ENCODE results near the gene TRAPPC4. TPM values are rescaled to one million over a fixed set of nuclear protein-coding genes. Genes with fewer than 3 reads are reported as not detected.

The TRAPPC4 gene
- total and polyA plus RNA-seq, 4 donors, result 33.8 to 54.3 (median 51.6) TPM

GRCh38 chr11:119019996-119020395 is 1.4 kb downstream of the TRAPPC4 start:
- intact Hi-C loops (cut with DNase I), result loop anchor here in 1 of 2 donors (2.0 kb wide), 1 partner anchor 21 kb away; the partner anchor contains the start of gene CENATAC
- Histone ChIP-seq H3K36me3 (ENCODE audit: control insufficient read depth in 1 of 2, insufficient read depth in 2 of 2, low read length in 1 of 2) (no peaks in the 10 kb centered on the region), H3K27me3 (ENCODE audit: control insufficient read depth in 1 of 2, insufficient read depth in 2 of 2, low read length in 1 of 2) (no peaks in the 10 kb centered on the region), H3K4me3 (ENCODE audit: low read length in 2 of 2) (no peak overlapping the region), H3K27ac (ENCODE audit: low read depth in 1 of 2, low read length in 2 of 2) (no peak overlapping the region), H3K9me3 (ENCODE audit: control insufficient read depth, low read length) (no peaks in the 10 kb centered on the region), H3K4me1 (ENCODE audit: control insufficient read depth in 1 of 2, insufficient read depth in 2 of 2, low read length in 2 of 2) (no peaks in the 10 kb centered on the region)
- no peak for DNase-seq
- ATAC-seq (ENCODE audit: low FRiP score), result no peak
- 52 to 55% methylated on average over 2 of the region's 2 CpGs for WGBS, 2 donors

GRCh38 chr11:119021631-119022030 is 3.1 kb downstream of the TRAPPC4 start:
- Histone ChIP-seq H3K4me1 (ENCODE audit: control insufficient read depth in 1 of 2, insufficient read depth in 2 of 2, low read length in 2 of 2) (no peaks in the 10 kb centered on the region), H3K27ac (ENCODE audit: low read depth in 1 of 2, low read length in 2 of 2) (no peak overlapping the region), H3K4me3 (ENCODE audit: low read length in 2 of 2) (no peak overlapping the region), H3K9me3 (ENCODE audit: control insufficient read depth, low read length) (no peaks in the 10 kb centered on the region), H3K36me3 (ENCODE audit: control insufficient read depth in 1 of 2, insufficient read depth in 2 of 2, low read length in 1 of 2) (no peaks in the 10 kb centered on the region), H3K27me3 (ENCODE audit: control insufficient read depth in 1 of 2, insufficient read depth in 2 of 2, low read length in 1 of 2) (no peaks in the 10 kb centered on the region)
- 79 to 82% methylated on average over 5 of the region's 5 CpGs for WGBS, 2 donors
- DNase-seq, result no peak
- intact Hi-C loops (cut with DNase I), result no loop called here
- ATAC-seq (ENCODE audit: low FRiP score), result no peak

DNA sequence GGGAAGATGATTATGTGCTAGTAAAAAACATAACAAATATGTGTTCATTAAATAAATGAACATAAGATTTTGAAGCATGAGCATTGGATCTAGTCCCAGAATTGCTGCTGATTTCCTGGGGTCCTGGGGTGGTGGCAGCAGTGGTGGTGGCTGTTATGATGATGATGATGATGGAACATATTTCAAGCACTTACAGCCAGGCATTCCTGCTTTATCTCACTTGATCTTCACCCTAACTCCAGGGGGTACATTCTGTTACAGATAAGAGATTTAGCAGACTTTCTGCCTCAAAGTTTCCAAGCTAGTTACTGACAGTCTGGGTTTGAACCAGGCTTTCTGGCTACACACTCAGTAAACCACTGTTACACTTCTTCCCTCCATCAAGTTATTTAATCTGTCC is 5.2 kb downstream of the TRAPPC4 start:
- intact Hi-C loops (cut with DNase I), result no loop called here
- H3K4me3 ChIP-seq (ENCODE audit: low read length in 2 of 2), result no peak overlapping the region
- no peaks in the 10 kb centered on the region for H3K27me3 ChIP-seq (ENCODE audit: control insufficient read depth in 1 of 2, insufficient read depth in 2 of 2, low read length in 1 of 2)
- no peak overlapping the region for H3K27ac ChIP-seq (ENCODE audit: low read depth in 1 of 2, low read length in 2 of 2)
- no peaks in the 10 kb centered on the region for H3K36me3 ChIP-seq (ENCODE audit: control insufficient read depth in 1 of 2, insufficient read depth in 2 of 2, low read length in 1 of 2)
- no peaks in the 10 kb centered on the region for H3K4me1 ChIP-seq (ENCODE audit: control insufficient read depth in 1 of 2, insufficient read depth in 2 of 2, low read length in 2 of 2)
- no peak for DNase-seq
- ATAC-seq (ENCODE audit: low FRiP score), result no peak
- no peaks in the 10 kb centered on the region for H3K9me3 ChIP-seq (ENCODE audit: control insufficient read depth, low read length)

DNA sequence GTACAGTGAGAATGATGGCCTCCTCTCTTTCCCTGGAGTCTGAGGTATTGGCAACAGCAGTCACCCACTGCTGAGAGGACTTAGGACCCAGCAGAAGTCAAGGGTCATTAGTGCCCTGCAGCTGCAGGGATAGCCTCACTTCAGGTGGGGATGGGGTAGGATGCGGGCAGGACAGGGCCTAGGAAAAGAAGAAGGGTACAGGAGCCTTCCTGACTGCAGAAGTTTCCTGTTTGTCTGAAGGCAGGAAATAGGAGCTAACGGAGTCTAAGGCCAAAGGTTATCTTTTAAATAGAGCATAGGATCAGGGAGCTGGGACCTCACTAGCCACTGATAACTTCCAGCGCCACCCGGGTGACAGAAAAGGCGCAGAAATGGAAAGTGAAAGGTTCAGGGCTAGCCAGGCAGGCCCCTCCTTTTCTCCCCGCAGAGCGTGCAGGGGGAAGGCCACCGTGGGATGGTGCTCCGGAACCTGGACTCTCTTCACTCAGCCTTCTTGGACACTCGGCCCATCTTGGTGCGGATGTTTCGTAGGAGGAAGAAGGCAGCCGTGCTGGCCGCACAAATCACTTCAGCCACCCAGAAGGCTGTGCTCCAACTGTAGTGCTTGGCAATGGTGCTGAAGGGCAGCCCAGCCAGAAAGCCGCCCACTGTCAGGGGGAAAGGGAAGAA is 6.0 kb downstream of the TRAPPC4 start:
- H3K4me1 ChIP-seq (ENCODE audit: control insufficient read depth in 1 of 2, insufficient read depth in 2 of 2, low read length in 2 of 2), result no peaks in the 10 kb centered on the region
- no peaks in the 10 kb centered on the region for H3K27me3 ChIP-seq (ENCODE audit: control insufficient read depth in 1 of 2, insufficient read depth in 2 of 2, low read length in 1 of 2)
- no peaks in the 10 kb centered on the region for H3K36me3 ChIP-seq (ENCODE audit: control insufficient read depth in 1 of 2, insufficient read depth in 2 of 2, low read length in 1 of 2)
- intact Hi-C loops (cut with DNase I), result loop anchor here in 1 of 2 donors (5.0 kb wide), 1 partner anchor 43 kb away; the partner anchor contains the start of gene VPS11
- WGBS, 2 donors, result 57 to 58% methylated on average over 15 of the region's 15 CpGs
- ATAC-seq (ENCODE audit: low FRiP score) (peak; percentile 16), DNase-seq (no peak)
- no peak overlapping the region for H3K4me3 ChIP-seq (ENCODE audit: low read length in 2 of 2)
- no peak overlapping the region for H3K27ac ChIP-seq (ENCODE audit: low read depth in 1 of 2, low read length in 2 of 2)
- no peaks in the 10 kb centered on the region for H3K9me3 ChIP-seq (ENCODE audit: control insufficient read depth, low read length)

GRCh38 chr11:119025099-119025473 is 6.5 kb downstream of the TRAPPC4 start:
- intact Hi-C loops (cut with DNase I), result loop anchor here in 1 of 2 donors (5.0 kb wide), 1 partner anchor 42 kb away; the partner anchor contains the start of gene VPS11
- WGBS, 2 donors, result 43 to 52% methylated on average over 5 of the region's 5 CpGs
- Histone ChIP-seq H3K9me3 (ENCODE audit: control insufficient read depth, low read length) (no peaks in the 10 kb centered on the region), H3K27ac (ENCODE audit: low read depth in 1 of 2, low read length in 2 of 2) (no peak overlapping the region), H3K4me3 (ENCODE audit: low read length in 2 of 2) (no peak overlapping the region), H3K36me3 (ENCODE audit: control insufficient read depth in 1 of 2, insufficient read depth in 2 of 2, low read length in 1 of 2) (no peaks in the 10 kb centered on the region), H3K4me1 (ENCODE audit: control insufficient read depth in 1 of 2, insufficient read depth in 2 of 2, low read length in 2 of 2) (no peaks in the 10 kb centered on the region), H3K27me3 (ENCODE audit: control insufficient read depth in 1 of 2, insufficient read depth in 2 of 2, low read length in 1 of 2) (no peaks in the 10 kb centered on the region)
- ATAC-seq (ENCODE audit: low FRiP score) (no peak), DNase-seq (no peak)

- DNase-seq (no peak), ATAC-seq (ENCODE audit: low FRiP score) (no peak)
- intact Hi-C loops (cut with DNase I), result loop anchor here in 1 of 2 donors (5.0 kb wide), 1 partner anchor 42 kb away; the partner anchor contains the start of gene VPS11
- H3K36me3 ChIP-seq (ENCODE audit: control insufficient read depth in 1 of 2, insufficient read depth in 2 of 2, low read length in 1 of 2), result no peaks in the 10 kb centered on the region
- H3K9me3 ChIP-seq (ENCODE audit: control insufficient read depth, low read length), result no peaks in the 10 kb centered on the region
- H3K27me3 ChIP-seq (ENCODE audit: control insufficient read depth in 1 of 2, insufficient read depth in 2 of 2, low read length in 1 of 2), result no peaks in the 10 kb centered on the region
- no peak overlapping the region for H3K27ac ChIP-seq (ENCODE audit: low read depth in 1 of 2, low read length in 2 of 2)
- 80 to 81% methylated on average over 5 of the region's 5 CpGs for WGBS, 2 donors
- no peak overlapping the region for H3K4me3 ChIP-seq (ENCODE audit: low read length in 2 of 2)
- H3K4me1 ChIP-seq (ENCODE audit: control insufficient read depth in 1 of 2, insufficient read depth in 2 of 2, low read length in 2 of 2), result no peaks in the 10 kb centered on the region
Measured at GRCh38 chr11:119025541-119025940, 7.0 kb downstream of the TRAPPC4 start.

- Histone ChIP-seq H3K27ac (ENCODE audit: low read depth in 1 of 2, low read length in 2 of 2) (no peak overlapping the region), H3K36me3 (ENCODE audit: control insufficient read depth in 1 of 2, insufficient read depth in 2 of 2, low read length in 1 of 2) (no peaks in the 10 kb centered on the region), H3K9me3 (ENCODE audit: control insufficient read depth, low read length) (no peaks in the 10 kb centered on the region), H3K27me3 (ENCODE audit: control insufficient read depth in 1 of 2, insufficient read depth in 2 of 2, low read length in 1 of 2) (no peaks in the 10 kb centered on the region), H3K4me1 (ENCODE audit: control insufficient read depth in 1 of 2, insufficient read depth in 2 of 2, low read length in 2 of 2) (no peaks in the 10 kb centered on the region), H3K4me3 (ENCODE audit: low read length in 2 of 2) (no peak overlapping the region)
- ATAC-seq (ENCODE audit: low FRiP score), result no peak
- DNase-seq, result no peak
- intact Hi-C loops (cut with DNase I), result loop anchor here in 1 of 2 donors (5.0 kb wide), 1 partner anchor 41 kb away; the partner anchor contains the start of gene VPS11
- WGBS, 2 donors, result 65 to 66% methylated on average over 16 of the region's 16 CpGs
Measured at GRCh38 chr11:119025978-119026766, 7.6 kb downstream of the TRAPPC4 start.

GRCh38 chr11:119026970-119027369 is 8.4 kb downstream of the TRAPPC4 start:
- no peak overlapping the region for H3K27ac ChIP-seq (ENCODE audit: low read depth in 1 of 2, low read length in 2 of 2)
- intact Hi-C loops (cut with DNase I), result loop anchor here in 1 of 2 donors (5.0 kb wide), 1 partner anchor 40 kb away; the partner anchor contains the start of gene VPS11

More at GRCh38 chr11:119026970-119027369, 8.4 kb downstream of the TRAPPC4 start:
- DNase-seq, result no peak
- no peaks in the 10 kb centered on the region for H3K9me3 ChIP-seq (ENCODE audit: control insufficient read depth, low read length)
- H3K27me3 ChIP-seq (ENCODE audit: control insufficient read depth in 1 of 2, insufficient read depth in 2 of 2, low read length in 1 of 2), result no peaks in the 10 kb centered on the region
- H3K36me3 ChIP-seq (ENCODE audit: control insufficient read depth in 1 of 2, insufficient read depth in 2 of 2, low read length in 1 of 2), result no peaks in the 10 kb centered on the region
- no peaks in the 10 kb centered on the region for H3K4me1 ChIP-seq (ENCODE audit: control insufficient read depth in 1 of 2, insufficient read depth in 2 of 2, low read length in 2 of 2)
- H3K4me3 ChIP-seq (ENCODE audit: low read length in 2 of 2), result no peak overlapping the region
- 91 to 95% methylated on average over 2 of the region's 2 CpGs for WGBS, 2 donors
- no peak for ATAC-seq (ENCODE audit: low FRiP score)

Data from aorta (tissue), 5 donors.